Liver (tissue), 3 donors: ENCODE data around the gene DDB1.

Experiments
- CTCF ChIP-seq: fragments of 150-350 bp; IDR thresholded peaks from 2 replicates; pipeline ENCODE4 v1.5.1; 2017; ENCODE audit warnings: improper control_type of control experiment, low read depth, low read length; ENCODE audit not compliant: missing input control
- RAD21 ChIP-seq, 2 donors: IDR thresholded peaks; 2 replicates each; pipeline ENCODE4 v1.6.1; 2016; ENCODE audit warnings: antibody characterized with exemption in 2 of 2, mild to moderate bottlenecking in 2 of 2
- REST ChIP-seq: IDR thresholded peaks from 2 replicates; pipeline ENCODE4 v1.6.1; 2016; ENCODE audit warnings: antibody characterized with exemption, mild to moderate bottlenecking
- donor health status: healthy.
- donor health status: healthy.

- no peak for TF ChIP-seq CTCF
- no peak for TF ChIP-seq RAD21 (IDR thresholded peaks at IDR 0.05)
- TF ChIP-seq REST, result no peak
Observed at GRCh38 chr11:61352038-61352437, 19.1 kb upstream of the DDB1 start.
